ENCODE results near the gene UGT1A9. TPM values are rescaled to one million over a fixed set of nuclear protein-coding genes. Genes with fewer than 3 reads are reported as not detected.

The UGT1A9 gene
- total and polyA plus RNA-seq, 2 experiments from 2014 or later = not detected

DNA sequence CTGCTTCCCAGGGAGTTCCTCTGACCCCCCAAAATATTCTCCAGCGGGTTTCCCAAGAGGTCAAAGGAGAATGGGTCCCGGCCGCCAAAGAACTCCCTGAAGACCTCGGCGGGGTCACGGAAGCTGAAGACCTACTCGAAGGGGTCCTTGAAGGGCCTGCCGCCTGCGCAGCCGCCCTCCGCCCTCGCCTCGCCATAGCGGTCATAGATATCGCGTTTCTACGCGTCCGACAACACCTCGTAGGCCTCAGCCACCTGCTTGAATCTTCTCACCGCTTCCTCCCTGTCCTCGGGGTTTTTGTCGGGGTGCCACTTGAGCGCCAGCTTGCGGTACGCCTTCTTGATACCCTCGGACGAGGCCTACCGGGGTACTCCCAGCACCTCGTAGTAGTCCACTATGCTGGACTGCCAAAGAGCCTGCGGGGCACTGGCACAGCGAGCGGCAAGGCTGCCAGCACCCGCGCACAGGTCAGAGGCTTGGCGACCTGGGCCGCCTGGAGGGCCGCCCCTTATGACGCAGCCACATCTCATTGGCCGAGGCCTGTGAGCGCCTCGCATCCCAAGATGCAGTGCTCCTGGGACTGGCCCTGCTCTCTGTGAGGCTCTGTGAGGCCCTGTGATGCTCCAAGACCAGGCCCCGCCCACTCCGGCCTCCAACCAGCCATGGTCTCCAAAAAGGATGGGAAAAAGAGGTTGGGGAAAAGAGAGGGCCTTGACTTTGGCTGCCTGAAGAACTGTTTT, 83.3 kb downstream of the UGT1A9 start (continued):
- TF ChIP-seq, protein P1, sequence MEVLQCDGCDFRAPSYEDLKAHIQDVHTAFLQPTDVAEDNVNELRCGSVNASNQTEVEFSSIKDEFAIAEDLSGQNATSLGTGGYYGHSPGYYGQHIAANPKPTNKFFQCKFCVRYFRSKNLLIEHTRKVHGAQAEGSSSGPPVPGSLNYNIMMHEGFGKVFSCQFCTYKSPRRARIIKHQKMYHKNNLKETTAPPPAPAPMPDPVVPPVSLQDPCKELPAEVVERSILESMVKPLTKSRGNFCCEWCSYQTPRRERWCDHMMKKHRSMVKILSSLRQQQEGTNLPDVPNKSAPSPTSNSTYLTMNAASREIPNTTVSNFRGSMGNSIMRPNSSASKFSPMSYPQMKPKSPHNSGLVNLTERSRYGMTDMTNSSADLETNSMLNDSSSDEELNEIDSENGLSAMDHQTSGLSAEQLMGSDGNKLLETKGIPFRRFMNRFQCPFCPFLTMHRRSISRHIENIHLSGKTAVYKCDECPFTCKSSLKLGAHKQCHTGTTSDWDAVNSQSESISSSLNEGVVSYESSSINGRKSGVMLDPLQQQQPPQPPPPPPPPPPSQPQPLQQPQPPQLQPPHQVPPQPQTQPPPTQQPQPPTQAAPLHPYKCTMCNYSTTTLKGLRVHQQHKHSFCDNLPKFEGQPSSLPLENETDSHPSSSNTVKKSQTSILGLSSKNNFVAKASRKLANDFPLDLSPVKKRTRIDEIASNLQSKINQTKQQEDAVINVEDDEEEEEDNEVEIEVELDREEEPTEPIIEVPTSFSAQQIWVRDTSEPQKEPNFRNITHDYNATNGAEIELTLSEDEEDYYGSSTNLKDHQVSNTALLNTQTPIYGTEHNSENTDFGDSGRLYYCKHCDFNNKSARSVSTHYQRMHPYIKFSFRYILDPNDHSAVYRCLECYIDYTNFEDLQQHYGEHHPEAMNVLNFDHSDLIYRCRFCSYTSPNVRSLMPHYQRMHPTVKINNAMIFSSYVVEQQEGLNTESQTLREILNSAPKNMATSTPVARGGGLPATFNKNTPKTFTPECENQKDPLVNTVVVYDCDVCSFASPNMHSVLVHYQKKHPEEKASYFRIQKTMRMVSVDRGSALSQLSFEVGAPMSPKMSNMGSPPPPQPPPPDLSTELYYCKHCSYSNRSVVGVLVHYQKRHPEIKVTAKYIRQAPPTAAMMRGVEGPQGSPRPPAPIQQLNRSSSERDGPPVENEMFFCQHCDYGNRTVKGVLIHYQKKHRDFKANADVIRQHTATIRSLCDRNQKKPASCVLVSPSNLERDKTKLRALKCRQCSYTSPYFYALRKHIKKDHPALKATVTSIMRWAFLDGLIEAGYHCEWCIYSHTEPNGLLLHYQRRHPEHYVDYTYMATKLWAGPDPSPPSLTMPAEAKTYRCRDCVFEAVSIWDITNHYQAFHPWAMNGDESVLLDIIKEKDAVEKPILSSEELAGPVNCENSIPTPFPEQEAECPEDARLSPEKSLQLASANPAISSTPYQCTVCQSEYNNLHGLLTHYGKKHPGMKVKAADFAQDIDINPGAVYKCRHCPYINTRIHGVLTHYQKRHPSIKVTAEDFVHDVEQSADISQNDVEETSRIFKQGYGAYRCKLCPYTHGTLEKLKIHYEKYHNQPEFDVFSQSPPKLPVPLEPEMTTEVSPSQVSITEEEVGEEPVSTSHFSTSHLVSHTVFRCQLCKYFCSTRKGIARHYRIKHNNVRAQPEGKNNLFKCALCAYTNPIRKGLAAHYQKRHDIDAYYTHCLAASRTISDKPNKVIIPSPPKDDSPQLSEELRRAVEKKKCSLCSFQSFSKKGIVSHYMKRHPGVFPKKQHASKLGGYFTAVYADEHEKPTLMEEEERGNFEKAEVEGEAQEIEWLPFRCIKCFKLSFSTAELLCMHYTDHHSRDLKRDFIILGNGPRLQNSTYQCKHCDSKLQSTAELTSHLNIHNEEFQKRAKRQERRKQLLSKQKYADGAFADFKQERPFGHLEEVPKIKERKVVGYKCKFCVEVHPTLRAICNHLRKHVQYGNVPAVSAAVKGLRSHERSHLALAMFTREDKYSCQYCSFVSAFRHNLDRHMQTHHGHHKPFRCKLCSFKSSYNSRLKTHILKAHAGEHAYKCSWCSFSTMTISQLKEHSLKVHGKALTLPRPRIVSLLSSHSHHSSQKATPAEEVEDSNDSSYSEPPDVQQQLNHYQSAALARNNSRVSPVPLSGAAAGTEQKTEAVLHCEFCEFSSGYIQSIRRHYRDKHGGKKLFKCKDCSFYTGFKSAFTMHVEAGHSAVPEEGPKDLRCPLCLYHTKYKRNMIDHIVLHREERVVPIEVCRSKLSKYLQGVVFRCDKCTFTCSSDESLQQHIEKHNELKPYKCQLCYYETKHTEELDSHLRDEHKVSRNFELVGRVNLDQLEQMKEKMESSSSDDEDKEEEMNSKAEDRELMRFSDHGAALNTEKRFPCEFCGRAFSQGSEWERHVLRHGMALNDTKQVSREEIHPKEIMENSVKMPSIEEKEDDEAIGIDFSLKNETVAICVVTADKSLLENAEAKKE (CRISPR knock-in tag; IDR thresholded peaks at IDR 0.05) = no peak

DNA sequence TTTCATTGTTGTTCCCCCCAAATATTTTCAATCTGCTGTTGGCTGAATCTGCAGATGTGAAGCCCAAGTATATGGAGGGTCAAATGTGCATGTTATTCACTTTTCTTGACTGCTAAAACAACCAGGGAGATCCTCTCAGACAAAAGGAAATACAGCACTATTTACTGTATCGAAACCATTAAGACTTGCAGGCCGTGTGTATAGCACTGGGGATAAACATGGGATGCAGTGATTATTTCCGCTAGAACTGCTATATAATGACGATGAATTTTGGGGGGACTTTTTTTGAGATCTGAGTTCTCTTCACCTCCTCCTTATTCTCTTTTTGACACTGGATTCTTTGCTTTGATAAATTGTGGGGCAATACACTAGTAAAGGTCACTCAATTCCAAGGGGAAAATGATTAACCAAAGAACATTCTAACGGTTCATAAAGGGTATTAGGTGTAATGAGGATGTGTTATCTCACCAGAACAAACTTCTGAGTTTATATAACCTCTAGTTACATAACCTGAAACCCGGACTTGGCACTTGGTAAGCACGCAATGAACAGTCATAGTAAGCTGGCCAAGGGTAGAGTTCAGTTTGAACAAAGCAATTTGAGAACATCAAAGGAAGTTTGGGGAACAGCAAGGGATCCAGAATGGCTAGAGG, 84.9 kb downstream of the UGT1A9 start:
- Mint-ChIP-seq H3K9me3 (peaks cover 21% of the 10 kb centered on the region; the same call in 2 of the 3 replicates), H3K27ac (no peak overlapping the region), H3K27me3 (ENCODE audit: insufficient read depth, low read depth, poor library complexity) (no peaks in the 10 kb centered on the region), H3K4me1 (no peaks in the 10 kb centered on the region; the same call in 2 of the 3 replicates), H3K36me3 (ENCODE audit: low read depth) (no peaks in the 10 kb centered on the region; the same call in 2 of the 3 replicates), H3K4me3 (no peak overlapping the region)
- H3K4me2 ChIP-seq = no peak overlapping the region
- H2AFZ ChIP-seq = no peak overlapping the region
- ATAC-seq (no peak), DNase-seq (ENCODE audit: low spot score) (no peak)
- no peaks in the 10 kb centered on the region for H4K20me1 ChIP-seq (replicated peaks; ENCODE audit: insufficient read depth)
- H3K27me3 ChIP-seq (ENCODE audit: insufficient read depth) = no peaks in the 10 kb centered on the region
- no peaks in the 10 kb centered on the region for H3K4me1 ChIP-seq (ENCODE audit: insufficient read depth)
- H3K9me2 ChIP-seq (ENCODE audit: insufficient read depth) = peaks cover 4% of the 10 kb centered on the region; the same call in 1 of the 2 replicates
- no peaks in the 10 kb centered on the region for H3K36me3 ChIP-seq (ENCODE audit: insufficient read depth)
- H3K4me3 ChIP-seq = no peak overlapping the region
- no peaks in the 10 kb centered on the region for H3K79me2 ChIP-seq (replicated peaks; ENCODE audit: insufficient read depth)
- H3F3A ChIP-seq (replicated peaks; ENCODE audit: low read depth) = no peaks in the 10 kb centered on the region
- no peak overlapping the region for H3K27ac ChIP-seq (ENCODE audit: low read depth)
- TF ChIP-seq, protein P2, sequence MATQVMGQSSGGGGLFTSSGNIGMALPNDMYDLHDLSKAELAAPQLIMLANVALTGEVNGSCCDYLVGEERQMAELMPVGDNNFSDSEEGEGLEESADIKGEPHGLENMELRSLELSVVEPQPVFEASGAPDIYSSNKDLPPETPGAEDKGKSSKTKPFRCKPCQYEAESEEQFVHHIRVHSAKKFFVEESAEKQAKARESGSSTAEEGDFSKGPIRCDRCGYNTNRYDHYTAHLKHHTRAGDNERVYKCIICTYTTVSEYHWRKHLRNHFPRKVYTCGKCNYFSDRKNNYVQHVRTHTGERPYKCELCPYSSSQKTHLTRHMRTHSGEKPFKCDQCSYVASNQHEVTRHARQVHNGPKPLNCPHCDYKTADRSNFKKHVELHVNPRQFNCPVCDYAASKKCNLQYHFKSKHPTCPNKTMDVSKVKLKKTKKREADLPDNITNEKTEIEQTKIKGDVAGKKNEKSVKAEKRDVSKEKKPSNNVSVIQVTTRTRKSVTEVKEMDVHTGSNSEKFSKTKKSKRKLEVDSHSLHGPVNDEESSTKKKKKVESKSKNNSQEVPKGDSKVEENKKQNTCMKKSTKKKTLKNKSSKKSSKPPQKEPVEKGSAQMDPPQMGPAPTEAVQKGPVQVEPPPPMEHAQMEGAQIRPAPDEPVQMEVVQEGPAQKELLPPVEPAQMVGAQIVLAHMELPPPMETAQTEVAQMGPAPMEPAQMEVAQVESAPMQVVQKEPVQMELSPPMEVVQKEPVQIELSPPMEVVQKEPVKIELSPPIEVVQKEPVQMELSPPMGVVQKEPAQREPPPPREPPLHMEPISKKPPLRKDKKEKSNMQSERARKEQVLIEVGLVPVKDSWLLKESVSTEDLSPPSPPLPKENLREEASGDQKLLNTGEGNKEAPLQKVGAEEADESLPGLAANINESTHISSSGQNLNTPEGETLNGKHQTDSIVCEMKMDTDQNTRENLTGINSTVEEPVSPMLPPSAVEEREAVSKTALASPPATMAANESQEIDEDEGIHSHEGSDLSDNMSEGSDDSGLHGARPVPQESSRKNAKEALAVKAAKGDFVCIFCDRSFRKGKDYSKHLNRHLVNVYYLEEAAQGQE (IDR thresholded peaks at IDR 0.05; ENCODE audit: unreplicated experiment) = no peak
- TF ChIP-seq JUNB (IDR thresholded peaks at IDR 0.05; ENCODE audit: unreplicated experiment) (no peak), ZNF114 (CRISPR knock-in tag; IDR thresholded peaks at IDR 0.05) (no peak), CREB1 (CRISPR knock-in tag; IDR thresholded peaks at IDR 0.05; ENCODE audit: low read depth) (no peak), POLR2AphosphoS5 (IDR thresholded peaks at IDR 0.05; ENCODE audit: low read depth) (no peak), NANOG (IDR thresholded peaks at IDR 0.05; ENCODE audit: borderline replicate concordance) (no peak), ZNF331 (CRISPR knock-in tag; IDR thresholded peaks at IDR 0.05; ENCODE audit: low read depth) (no peak)

Measured in GM23338 (cell line).